GM23338 (cell line): ENCODE results near the gene MAST2. TPM values are rescaled to one million over a fixed set of nuclear protein-coding genes. Genes with fewer than 3 reads are reported as not detected.

Source experiments
- ATAC-seq: fragments of 200-7000 bp; cut with Tn5 transposase; 3 replicates; pipeline ENCODE4 v1.9.1; 2020
- DNase-seq: peaks from one replicate; pipeline ENCODE4 v3.0.0-alpha.2; 2015; ENCODE audit warnings: low spot score
- H2AFZ ChIP-seq: fragments of 200-600 bp; sonication (generic); 2 replicates; pipeline ENCODE4 v1.8.0; 2016; ENCODE audit warnings: antibody characterized with exemption, mild to moderate bottlenecking, moderate library complexity
- H3F3A ChIP-seq: fragments of 200-600 bp; sonication (generic); replicated peaks from 2 replicates; pipeline ENCODE4 v1.8.0; 2017; ENCODE audit warnings: antibody characterized with exemption, mixed run types, low read depth
- H3K27ac ChIP-seq: fragments of 200-600 bp; sonication (generic); 2 replicates; pipeline ENCODE4 v1.6.1; 2016; ENCODE audit warnings: low read depth
- H3K27me3 ChIP-seq: fragments of 200-600 bp; sonication (generic); 2 replicates; pipeline ENCODE4 v1.8.0; 2016; ENCODE audit warnings: mild to moderate bottlenecking, mixed run types, moderate library complexity; ENCODE audit not compliant: insufficient read depth
- H3K36me3 ChIP-seq: fragments of 200-600 bp; sonication (generic); 2 replicates; pipeline ENCODE4 v1.8.0; 2016; ENCODE audit warnings: mild to moderate bottlenecking; ENCODE audit not compliant: insufficient read depth
- H3K4me1 ChIP-seq: fragments of 200-600 bp; sonication (generic); 2 replicates; pipeline ENCODE4 v1.8.0; 2016; ENCODE audit warnings: mild to moderate bottlenecking, moderate library complexity; ENCODE audit not compliant: insufficient read depth
- H3K4me2 ChIP-seq: fragments of 200-600 bp; sonication (generic); 2 replicates; pipeline ENCODE4 v1.7.1; 2017; ENCODE audit warnings: mixed run types
- H3K4me3 ChIP-seq: fragments of 200-600 bp; sonication (generic); 2 replicates; pipeline ENCODE4 v1.6.1; 2016; ENCODE audit warnings: mixed run types
- H3K79me2 ChIP-seq: fragments of 200-600 bp; sonication (generic); replicated peaks from 2 replicates; pipeline ENCODE4 v1.8.0; 2017; ENCODE audit warnings: mild to moderate bottlenecking; ENCODE audit not compliant: insufficient read depth
- H3K9me2 ChIP-seq: fragments of 200-600 bp; sonication (generic); 2 replicates; pipeline ENCODE4 v1.8.0; 2017; ENCODE audit not compliant: insufficient read depth
- H4K20me1 ChIP-seq: fragments of 200-600 bp; sonication (generic); replicated peaks from 2 replicates; pipeline ENCODE4 v1.8.0; 2017; ENCODE audit warnings: mild to moderate bottlenecking; ENCODE audit not compliant: insufficient read depth
- H3K27ac Mint-ChIP-seq: 2 replicates; pipeline ENCODE4 v1.8.0; 2020; ENCODE audit warnings: inconsistent platforms, mild to moderate bottlenecking, moderate library complexity, mixed read lengths
- H3K27me3 Mint-ChIP-seq: 3 replicates; pipeline ENCODE4 v1.8.0; 2022; ENCODE audit warnings: low read depth, mild to moderate bottlenecking, moderate library complexity, mixed read lengths, inconsistent platforms; ENCODE audit not compliant: insufficient read depth, poor library complexity
- H3K36me3 Mint-ChIP-seq: 3 replicates; pipeline ENCODE4 v1.8.0; 2021; ENCODE audit warnings: low read depth, mild to moderate bottlenecking, inconsistent platforms, moderate library complexity, mixed read lengths
- H3K4me1 Mint-ChIP-seq: 3 replicates; pipeline ENCODE4 v1.8.0; 2020; ENCODE audit warnings: mild to moderate bottlenecking, inconsistent platforms, mixed read lengths
- H3K4me3 Mint-ChIP-seq: 3 replicates; pipeline ENCODE4 v1.8.0; 2021; ENCODE audit warnings: moderate library complexity, mild to moderate bottlenecking, inconsistent platforms, mixed read lengths
- H3K9me3 Mint-ChIP-seq: 3 replicates; pipeline ENCODE4 v1.8.0; 2020; ENCODE audit warnings: moderate library complexity, mild to moderate bottlenecking, inconsistent platforms, mixed read lengths
- CREB1 ChIP-seq: fragments of 250-450 bp; sonication (Bioruptor Pico); IDR thresholded peaks from 2 replicates; pipeline ENCODE4 v1.5.0; 2020; ENCODE audit warnings: low read depth, mild to moderate bottlenecking, moderate library complexity
- CTCF ChIP-seq, 2 experiments: fragments of 200-600 bp in 1 of 2; sonication (generic) in 1 of 2; conservative IDR thresholded peaks; 2 replicates each; pipeline versions ENCODE4 v1.5.1 to v1.6.1; 2016 to 2017; ENCODE audit warnings: antibody characterized with exemption in 2 of 2, low read depth in 2 of 2, mild to moderate bottlenecking in 2 of 2, moderate library complexity in 1 of 2
- EZH2 ChIP-seq: fragments of 200-600 bp; sonication (generic); IDR thresholded peaks from one replicate; pipeline ENCODE4 v1.8.0; 2017; ENCODE audit warnings: antibody characterized with exemption, mild to moderate bottlenecking, low read depth; ENCODE audit not compliant: unreplicated experiment
- NANOG ChIP-seq: IDR thresholded peaks from 2 replicates; pipeline ENCODE4 v1.6.1; 2016; ENCODE audit warnings: antibody characterized with exemption, borderline replicate concordance
- POLR2AphosphoS5 ChIP-seq: IDR thresholded peaks from 2 replicates; pipeline ENCODE4 v1.6.1; 2016; ENCODE audit warnings: antibody characterized with exemption, low read depth
- STAT1 ChIP-seq: IDR thresholded peaks from one replicate; pipeline ENCODE4 v1.6.1; 2016; ENCODE audit warnings: antibody characterized with exemption; ENCODE audit not compliant: unreplicated experiment
- ZNF114 ChIP-seq: fragments of 250-450 bp; sonication (Bioruptor Pico); IDR thresholded peaks from 2 replicates; pipeline ENCODE4 v1.5.0; 2020; ENCODE audit warnings: mild to moderate bottlenecking, moderate library complexity
- ZNF462 ChIP-seq: fragments of 250-450 bp; sonication (Bioruptor Pico); IDR thresholded peaks from 2 replicates; pipeline ENCODE4 v1.5.0; 2020; ENCODE audit warnings: mild to moderate bottlenecking, moderate library complexity
- polyA plus RNA-seq: library from polyadenylated mRNA; unstranded; fragments of >200 nt; fragmentation: Nextera tagmentation; extraction: Ambion mirVana; gene quantifications from 2 replicates; pipeline ENCODE4 v1.2.1, GENCODE V29; 2016
- total RNA-seq: library from RNA; depleted of rRNA; stranded (reverse); fragments of >200 nt; shearing (Covaris generic); gene quantifications from 2 replicates; pipeline ENCODE4 v1.2.3, GENCODE V29; 2014

MAST2 gene
- total and polyA plus RNA-seq, 2 experiments from 2014 or later, result 11.5 to 57.7 TPM

GRCh38 chr1:45934947-45935346, 131.5 kb downstream of the MAST2 start (continued):
- TF ChIP-seq ZNF462 (CRISPR knock-in tag) (no peak), ZNF114 (CRISPR knock-in tag) (no peak), POLR2AphosphoS5 (no peak), STAT1 (no peak), CTCF (conservative IDR thresholded peaks at IDR 0.05; ENCODE audit: low read depth in 2 of 2) (no peak), CREB1 (CRISPR knock-in tag) (no peak), NANOG (no peak)

GRCh38 chr1:45938029-45938428, 134.6 kb downstream of the MAST2 start:
- peaks cover 2% of the 10 kb centered on the region for H3K27me3 Mint-ChIP-seq
- no peak overlapping the region for H3K27ac Mint-ChIP-seq
- peaks cover 3% of the 10 kb centered on the region; the same call in 1 of the 3 replicates for H3K36me3 Mint-ChIP-seq
- no peaks in the 10 kb centered on the region for H4K20me1 ChIP-seq
- H3K27ac ChIP-seq, result no peak overlapping the region
- no peaks in the 10 kb centered on the region for H3K36me3 ChIP-seq
- no peaks in the 10 kb centered on the region for H3F3A ChIP-seq
- H3K4me1 ChIP-seq, result peaks cover 19% of the 10 kb centered on the region
- H3K9me3 Mint-ChIP-seq, result no peaks in the 10 kb centered on the region
- no peak for DNase-seq
- peaks cover 19% of the 10 kb centered on the region for H3K4me1 Mint-ChIP-seq
- H3K79me2 ChIP-seq, result peaks cover 42% of the 10 kb centered on the region
- H3K4me3 ChIP-seq, result no peak overlapping the region
- H3K9me2 ChIP-seq, result no peaks in the 10 kb centered on the region
- H2AFZ ChIP-seq, result no peak overlapping the region
- H3K4me2 ChIP-seq, result no peak overlapping the region
- ATAC-seq, result no peak
- no peak overlapping the region for H3K4me3 Mint-ChIP-seq
- H3K27me3 ChIP-seq, result no peaks in the 10 kb centered on the region
- TF ChIP-seq STAT1 (no peak), ZNF114 (CRISPR knock-in tag) (no peak), EZH2 (no peak), CTCF (conservative IDR thresholded peaks at IDR 0.05; ENCODE audit: low read depth in 2 of 2) (no peak), NANOG (no peak)
